A673 (cell line): ENCODE results near the gene ATP2B1.

ENCODE experiments used
- EZH2 ChIP-seq: fragments of 200-600 bp; sonication (generic); IDR thresholded peaks from 2 replicates; pipeline ENCODE4 v1.6.1; 2017; ENCODE audit warnings: borderline replicate concordance, low read depth, mild to moderate bottlenecking, mixed read lengths, antibody characterized with exemption, low read length; ENCODE audit not compliant: poor library complexity, severe bottlenecking
- TF ChIP-seq, protein P1 (sequence below): fragments of 300-800, 200-600 bp; sonication (generic); conservative IDR thresholded peaks from 2 replicates; pipeline ENCODE4 v1.5.1; 2017; ENCODE audit warnings: low read depth, mild to moderate bottlenecking, antibody characterized with exemption, low read length, moderate library complexity, mixed read lengths

DNA sequence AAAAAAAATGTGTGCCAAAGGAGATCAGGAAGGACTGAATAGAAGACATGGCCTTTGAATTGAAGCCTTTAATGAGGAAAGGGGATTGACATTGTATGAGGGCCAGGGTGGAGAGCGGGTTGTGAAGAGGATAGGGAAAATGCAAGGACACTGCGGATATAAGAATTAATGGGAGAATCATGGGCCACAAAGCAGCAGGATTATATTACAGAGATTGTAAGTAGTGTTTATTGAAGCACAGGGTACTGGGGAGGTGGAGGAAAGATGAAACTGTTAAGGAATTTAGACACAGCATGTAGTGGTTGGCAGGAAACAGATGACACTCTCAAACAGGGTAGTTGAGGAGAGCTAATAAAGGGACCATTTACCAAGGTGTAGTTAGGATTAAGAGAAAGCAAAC, 166.4 kb downstream of the ATP2B1 start:
- TF ChIP-seq, protein P1, sequence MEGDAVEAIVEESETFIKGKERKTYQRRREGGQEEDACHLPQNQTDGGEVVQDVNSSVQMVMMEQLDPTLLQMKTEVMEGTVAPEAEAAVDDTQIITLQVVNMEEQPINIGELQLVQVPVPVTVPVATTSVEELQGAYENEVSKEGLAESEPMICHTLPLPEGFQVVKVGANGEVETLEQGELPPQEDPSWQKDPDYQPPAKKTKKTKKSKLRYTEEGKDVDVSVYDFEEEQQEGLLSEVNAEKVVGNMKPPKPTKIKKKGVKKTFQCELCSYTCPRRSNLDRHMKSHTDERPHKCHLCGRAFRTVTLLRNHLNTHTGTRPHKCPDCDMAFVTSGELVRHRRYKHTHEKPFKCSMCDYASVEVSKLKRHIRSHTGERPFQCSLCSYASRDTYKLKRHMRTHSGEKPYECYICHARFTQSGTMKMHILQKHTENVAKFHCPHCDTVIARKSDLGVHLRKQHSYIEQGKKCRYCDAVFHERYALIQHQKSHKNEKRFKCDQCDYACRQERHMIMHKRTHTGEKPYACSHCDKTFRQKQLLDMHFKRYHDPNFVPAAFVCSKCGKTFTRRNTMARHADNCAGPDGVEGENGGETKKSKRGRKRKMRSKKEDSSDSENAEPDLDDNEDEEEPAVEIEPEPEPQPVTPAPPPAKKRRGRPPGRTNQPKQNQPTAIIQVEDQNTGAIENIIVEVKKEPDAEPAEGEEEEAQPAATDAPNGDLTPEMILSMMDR = no peak
- TF ChIP-seq EZH2 = no peak
